ENCODE results near the gene ZNF124.

The ZNF124 gene

GRCh38 chr1:247111700-247112478 is 59.9 kb downstream of the ZNF124 start:
- no peak for DNase-seq

- no peak for DNase-seq
Measured at GRCh38 chr1:247111259-247111699, 60.5 kb downstream of the ZNF124 start.

GRCh38 chr1:247110627-247111258 is 61.1 kb downstream of the ZNF124 start:
- no peak for DNase-seq

DNA sequence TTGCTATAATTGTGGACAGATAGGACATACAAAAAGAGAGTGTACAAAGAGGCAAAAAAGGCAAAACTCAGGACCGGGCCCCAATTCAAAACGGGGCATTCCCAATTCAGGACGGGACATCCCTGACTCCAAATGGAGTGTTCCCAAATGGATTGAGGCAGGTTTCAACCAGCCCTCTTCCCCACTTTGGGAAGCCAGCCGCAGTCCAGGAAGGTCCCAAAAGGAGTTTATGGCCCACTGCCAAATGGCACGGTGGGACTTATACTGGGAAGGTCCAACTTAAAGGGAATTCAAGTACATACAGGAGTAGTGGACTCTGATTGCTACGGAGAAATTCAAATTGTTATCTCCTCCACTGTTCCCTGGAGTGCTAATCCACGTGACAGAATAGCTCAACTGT is 64.1 kb downstream of the ZNF124 start:
- no peak for DNase-seq

GRCh38 chr1:247105966-247106365 is 65.9 kb downstream of the ZNF124 start:
- no peak for DNase-seq

Measured in activated CD4-positive, alpha-beta T cell treated with anti-CD3 and anti-CD28 coated beads, Interleukin-2, amount 50 U/mL, for 1 hour (primary cell).